HEK293 (cell line): ENCODE data around the gene MAP3K7CL.
A peak's percentile ranks its signal among the peaks of the same experiment; 100 is the strongest.

Source experiments
- CTCF ChIA-PET: fragments of 350-600 bp; formaldehyde crosslinking; extraction: SDS; loops from one replicate; lab custom pipeline; 2021; ENCODE audit warnings: antibody characterized with exemption; lab: Yijun Ruan, JAX
- POLR2A ChIA-PET: fragments of 300-600 bp; formaldehyde crosslinking; extraction: SDS; loops from one replicate; lab custom pipeline; 2020; ENCODE audit warnings: antibody characterized with exemption, inconsistent platforms; lab: Yijun Ruan, JAX
- H3K27ac ChIP-seq: fragments of 200-500 bp; sonication (Bioruptor generic); 2 replicates; pipeline ENCODE4 v1.5.1; 2014; ENCODE audit warnings: low read depth, low read length, control low read depth, inconsistent platforms; ENCODE audit errors: extremely low read depth
- H3K36me3 ChIP-seq, 2 experiments: fragments of 200-500 bp in 1 of 2; sonication (Bioruptor generic) in 1 of 2; 1 replicate in 1 of 2; 2 replicates in 1 of 2; pipeline ENCODE4 v1.5.1; 2014 to 2017; ENCODE audit warnings: inconsistent platforms in 2 of 2, low read length in 2 of 2; ENCODE audit not compliant: control insufficient read depth in 2 of 2, insufficient read depth in 1 of 2
- H3K4me1 ChIP-seq: fragments of 200-500 bp; sonication (Bioruptor generic); 2 replicates; pipeline ENCODE4 v1.5.1; 2014; ENCODE audit warnings: mild to moderate bottlenecking, low read length, inconsistent platforms; ENCODE audit not compliant: control insufficient read depth, insufficient read depth
- H3K4me3 ChIP-seq: 2 replicates; pipeline ENCODE4 v1.5.1; 2011; ENCODE audit warnings: low read depth, mild to moderate bottlenecking, control low read depth, low read length, moderate library complexity
- H3K9me3 ChIP-seq: fragments of 200-500 bp; sonication (Bioruptor generic); 2 replicates; pipeline ENCODE4 v1.5.1; 2014; ENCODE audit warnings: low read depth, low read length, inconsistent platforms; ENCODE audit not compliant: control insufficient read depth, insufficient read depth
- FEZF1 ChIP-seq: fragments of 450-650 bp; formaldehyde crosslinking; IDR thresholded peaks from 2 replicates; pipeline ENCODE4 v1.5.1; 2016; ENCODE audit warnings: missing biosample characterization, missing genetic modification characterization
- GLI2 ChIP-seq: fragments of 450-650 bp; formaldehyde crosslinking; IDR thresholded peaks from 2 replicates; pipeline ENCODE4; 2017; ENCODE audit warnings: missing biosample characterization, missing genetic modification characterization, low read depth, borderline replicate concordance
- GLIS1 ChIP-seq: fragments of 450-650 bp; formaldehyde crosslinking; IDR thresholded peaks from 2 replicates; pipeline ENCODE4 v1.5.1; 2016; ENCODE audit warnings: missing biosample characterization, missing genetic modification characterization
- HIC1 ChIP-seq: fragments of 450-650 bp; formaldehyde crosslinking; IDR thresholded peaks from 2 replicates; pipeline ENCODE4 v1.5.1; 2016; ENCODE audit warnings: missing biosample characterization, missing genetic modification characterization
- HOXA7 ChIP-seq: sonication (generic); formaldehyde crosslinking; IDR thresholded peaks from 2 replicates; pipeline ENCODE4 v1.8.1; 2022; ENCODE audit warnings: missing genetic modification reagents, borderline replicate concordance
- OSR2 ChIP-seq: fragments of 450-650 bp; formaldehyde crosslinking; IDR thresholded peaks from 2 replicates; pipeline ENCODE4 v1.5.1; 2016; ENCODE audit warnings: missing biosample characterization, missing genetic modification characterization
- PRDM1 ChIP-seq: fragments of 450-650 bp; formaldehyde crosslinking; IDR thresholded peaks from 2 replicates; pipeline ENCODE4; 2016; ENCODE audit warnings: missing biosample characterization, missing genetic modification characterization
- SALL2 ChIP-seq: fragments of 450-650 bp; formaldehyde crosslinking; IDR thresholded peaks from 2 replicates; pipeline ENCODE4 v1.5.0; 2017; ENCODE audit warnings: missing biosample characterization, mild to moderate bottlenecking, missing genetic modification characterization, borderline replicate concordance
- SETDB1 ChIP-seq: IDR thresholded peaks from one replicate; pipeline ENCODE4 v1.6.1; 2017; ENCODE audit warnings: mild to moderate bottlenecking, low read length, moderate library complexity, mixed read lengths; ENCODE audit not compliant: insufficient read length
- ZBTB17 ChIP-seq: fragments of 450-650 bp; formaldehyde crosslinking; IDR thresholded peaks from 2 replicates; pipeline ENCODE4 v1.5.1; 2016; ENCODE audit warnings: missing biosample characterization, missing genetic modification characterization
- ZEB2 ChIP-seq: fragments of 450-650 bp; formaldehyde crosslinking; IDR thresholded peaks from 2 replicates; pipeline ENCODE4 v1.5.1; 2016; ENCODE audit warnings: missing biosample characterization, missing genetic modification characterization
- ZNF280D ChIP-seq: fragments of 450-650 bp; formaldehyde crosslinking; IDR thresholded peaks from 2 replicates; pipeline ENCODE4 v1.5.1; 2016; ENCODE audit warnings: missing biosample characterization, missing genetic modification characterization
- ZNF302 ChIP-seq: fragments of 450-650 bp; formaldehyde crosslinking; IDR thresholded peaks from 2 replicates; pipeline ENCODE4 v1.5.1; 2016; ENCODE audit warnings: missing biosample characterization, missing genetic modification characterization, low read depth
- ZNF341 ChIP-seq: fragments of 450-650 bp; formaldehyde crosslinking; IDR thresholded peaks from 2 replicates; pipeline ENCODE4; 2016; ENCODE audit warnings: low read depth, missing biosample characterization, missing genetic modification characterization
- ZNF449 ChIP-seq: fragments of 450-650 bp; formaldehyde crosslinking; IDR thresholded peaks from 2 replicates; pipeline ENCODE4 v1.5.1; 2017; ENCODE audit warnings: missing biosample characterization, mild to moderate bottlenecking, missing genetic modification characterization, moderate library complexity
- ZNF521 ChIP-seq: fragments of 450-650 bp; formaldehyde crosslinking; IDR thresholded peaks from 2 replicates; pipeline ENCODE4 v1.5.1; 2017; ENCODE audit warnings: missing biosample characterization, mild to moderate bottlenecking, missing genetic modification characterization
- ZNF561 ChIP-seq: fragments of 450-650 bp; IDR thresholded peaks from 2 replicates; pipeline ENCODE4 v1.5.1; 2018; ENCODE audit warnings: missing biosample characterization, missing genetic modification characterization, borderline replicate concordance
- ZNF610 ChIP-seq: fragments of 450-650 bp; formaldehyde crosslinking; IDR thresholded peaks from 2 replicates; pipeline ENCODE4 v1.5.1; 2016; ENCODE audit warnings: missing biosample characterization, missing genetic modification characterization, borderline replicate concordance
- ZNF76 ChIP-seq: fragments of 450-650 bp; formaldehyde crosslinking; IDR thresholded peaks from 2 replicates; pipeline ENCODE4; 2016; ENCODE audit warnings: low read depth, missing biosample characterization, missing genetic modification characterization, borderline replicate concordance
- ZNF777 ChIP-seq: fragments of 450-650 bp; formaldehyde crosslinking; IDR thresholded peaks from 2 replicates; pipeline ENCODE4 v1.5.1; 2017; ENCODE audit warnings: missing biosample characterization, missing genetic modification characterization, borderline replicate concordance
- ZNF837 ChIP-seq: fragments of 450-650 bp; formaldehyde crosslinking; IDR thresholded peaks from 2 replicates; pipeline ENCODE4 v1.5.1; 2016; ENCODE audit warnings: missing biosample characterization, missing genetic modification characterization
- ZSCAN16 ChIP-seq: fragments of 450-650 bp; formaldehyde crosslinking; IDR thresholded peaks from 2 replicates; pipeline ENCODE4 v1.5.1; 2016; ENCODE audit warnings: missing biosample characterization, missing genetic modification characterization
- ZSCAN23 ChIP-seq: fragments of 450-650 bp; formaldehyde crosslinking; IDR thresholded peaks from 2 replicates; pipeline ENCODE4 v1.5.1; 2016; ENCODE audit warnings: missing biosample characterization, missing genetic modification characterization

The MAP3K7CL gene

GRCh38 chr21:29172282-29172681 is 41.8 kb downstream of the MAP3K7CL start:
- TF ChIP-seq FEZF1 (tag by site-specific recombination) (peak; percentile 59), ZNF521 (tag by site-specific recombination) (no peak), OSR2 (peak; percentile 41; the same call in 1 of the 2 replicates), ZNF837 (no peak), PRDM1 (0 out of 2 replicates have a peak, but pooled peaks have one; percentile 15), GLIS1 (tag by site-specific recombination) (peak; percentile 19; the same call in 1 of the 2 replicates)
- Histone ChIP-seq H3K4me1 (peaks cover 9% of the 10 kb centered on the region), H3K27ac (no peak overlapping the region), H3K9me3 (no peaks in the 10 kb centered on the region), H3K36me3 (no peaks in the 10 kb centered on the region), H3K4me3 (no peak overlapping the region)
- POLR2A ChIA-PET, result no interaction called here
- CTCF ChIA-PET, result interaction anchor here (2.2 kb wide), 1 partner anchor 8 kb away, joined by 8 read pairs; no protein-coding TSS in a partner anchor

GRCh38 chr21:29174607-29175013 is 44.2 kb downstream of the MAP3K7CL start:
- H3K36me3 ChIP-seq, result no peaks in the 10 kb centered on the region
- no peak overlapping the region for H3K4me3 ChIP-seq
- TF ChIP-seq ZBTB17 (tag by site-specific recombination) (0 out of 2 replicates have a peak, but pooled peaks have one; percentile 11), ZNF449 (tag by site-specific recombination) (no peak)
- no peaks in the 10 kb centered on the region for H3K9me3 ChIP-seq
- ChIA-PET POLR2A (interaction anchor here (0.7 kb wide), 1 partner anchor 11 kb away, joined by 3 read pairs; no protein-coding TSS in a partner anchor), CTCF (interaction anchor here (0.8 to 0.9 kb wide), 3 partner anchors 21 to 195 kb away, joined by 3 to 4 read pairs (median 4); no protein-coding TSS in a partner anchor)
- H3K27ac ChIP-seq, result no peak overlapping the region
- peaks cover 9% of the 10 kb centered on the region for H3K4me1 ChIP-seq

- POLR2A ChIA-PET, result interaction anchor here (0.7 kb wide), 1 partner anchor 12 kb away, joined by 3 read pairs; no protein-coding TSS in a partner anchor
- CTCF ChIA-PET, result interaction anchor here (0.8 to 0.9 kb wide), 2 partner anchors 20 to 194 kb away, joined by 3 to 4 read pairs; no protein-coding TSS in a partner anchor
- Histone ChIP-seq H3K9me3 (no peaks in the 10 kb centered on the region), H3K36me3 (no peaks in the 10 kb centered on the region), H3K27ac (no peak overlapping the region), H3K4me1 (peaks cover 9% of the 10 kb centered on the region), H3K4me3 (no peak overlapping the region)
- TF ChIP-seq SETDB1, result no peak
- TF ChIP-seq HIC1, result no peak
- no peak for TF ChIP-seq ZNF610
- TF ChIP-seq ZNF341, result no peak
- 0 out of 2 replicates have a peak, but pooled peaks have one; percentile 35 for TF ChIP-seq ZNF561 (tag by site-specific recombination)
- no peak for TF ChIP-seq ZNF76 (tag by site-specific recombination)
- TF ChIP-seq ZEB2 (tag by site-specific recombination), result peak; percentile 71; the same call in 1 of the 2 replicates
- TF ChIP-seq SALL2, result no peak
- TF ChIP-seq ZSCAN23 (tag by site-specific recombination), result no peak
- TF ChIP-seq ZNF777 (tag by site-specific recombination), result no peak
- no peak; the same call in 1 of the 2 replicates for TF ChIP-seq GLI2 (tag by site-specific recombination)
- TF ChIP-seq ZNF302 (tag by site-specific recombination), result no peak
- no peak for TF ChIP-seq HOXA7 (CRISPR knock-in tag)
- no peak for TF ChIP-seq ZSCAN16
- no peak for TF ChIP-seq ZNF280D
These were observed 45.1 kb downstream of the MAP3K7CL start for GRCh38 chr21:29175408-29176134.
